Fibroblast of skin of left biceps (primary cell): ENCODE data around the gene RAB11B.
"Not testable (repeated sequence)": the region's sequence is repeated elsewhere in the genome, so short reads cannot be mapped to it uniquely, and the experiment has no call there.

Source experiments
- DNase-seq, 2 experiments: peaks; one replicate each; pipeline ENCODE4 v3.0.0-alpha.2; 2013; ENCODE audit warnings: low read depth in 2 of 2

The RAB11B gene

GRCh38 chr19:8393871-8394250 is 3.7 kb downstream of the RAB11B start:
- no peak for DNase-seq

- DNase-seq = no peak
These were observed 5.5 kb downstream of the RAB11B start for GRCh38 chr19:8395621-8396082.

GRCh38 chr19:8396185-8396562 is 6.0 kb downstream of the RAB11B start:
- DNase-seq = no peak

GRCh38 chr19:8396563-8397203 is 6.5 kb downstream of the RAB11B start:
- peak in 1 of 2 experiments; percentile 8 for DNase-seq

- no peak for DNase-seq
These were observed 7.1 kb downstream of the RAB11B start for GRCh38 chr19:8397271-8397670.

GRCh38 chr19:8397746-8398310 is 7.7 kb downstream of the RAB11B start:
- no peak for DNase-seq

- no peak for DNase-seq
These were observed 8.2 kb downstream of the RAB11B start for GRCh38 chr19:8398311-8398771.

- DNase-seq = no peak
These were observed 9.6 kb downstream of the RAB11B start for GRCh38 chr19:8399681-8400188.

GRCh38 chr19:8401981-8402411 is 11.8 kb downstream of the RAB11B start:
- DNase-seq = no peak

- DNase-seq = no peak
These were observed 13.1 kb downstream of the RAB11B start for GRCh38 chr19:8403098-8403819.

GRCh38 chr19:8403820-8404109 is 13.6 kb downstream of the RAB11B start:
- DNase-seq = no peak

- no peak for DNase-seq
These were observed 14.4 kb downstream of the RAB11B start for GRCh38 chr19:8404391-8405151.

- not testable (repeated sequence) for DNase-seq
These were observed 20.6 kb downstream of the RAB11B start for GRCh38 chr19:8410718-8411117.

- peak; percentile 89 to 90 for DNase-seq
These were observed 22.8 kb downstream of the RAB11B start, which contains the start of gene MARCHF2 for GRCh38 chr19:8412783-8413628. Gene MARCHF2, plus strand, starts transcription at chr19:8413305. Its CDS starts 8,536 bp downstream, at chr19:8421841.

- no peak for DNase-seq
These were observed 23.5 kb downstream of the RAB11B start for GRCh38 chr19:8413629-8413995.

GRCh38 chr19:8416796-8417195 is 26.6 kb downstream of the RAB11B start:
- DNase-seq = no peak

GRCh38 chr19:8421484-8422461 is 31.6 kb downstream of the RAB11B start:
- no peak for DNase-seq

- peak; percentile 83 to 84 for DNase-seq
These were observed 33.7 kb downstream of the RAB11B start for GRCh38 chr19:8423817-8424223.

- not testable (repeated sequence) for DNase-seq
These were observed 35.2 kb downstream of the RAB11B start for GRCh38 chr19:8425331-8425730.

GRCh38 chr19:8426283-8426682 is 36.1 kb downstream of the RAB11B start:
- no peak for DNase-seq
